GM19099 (cell line): Measurements from ENCODE around the gene EIF2AK2.

ENCODE experiments used
- POLR2A ChIP-seq: IDR thresholded peaks from 3 replicates; pipeline ENCODE4 v1.6.1; 2011; ENCODE audit warnings: low read depth; ENCODE audit not compliant: insufficient read length; ENCODE audit errors: extremely low read depth

EIF2AK2 gene

DNA sequence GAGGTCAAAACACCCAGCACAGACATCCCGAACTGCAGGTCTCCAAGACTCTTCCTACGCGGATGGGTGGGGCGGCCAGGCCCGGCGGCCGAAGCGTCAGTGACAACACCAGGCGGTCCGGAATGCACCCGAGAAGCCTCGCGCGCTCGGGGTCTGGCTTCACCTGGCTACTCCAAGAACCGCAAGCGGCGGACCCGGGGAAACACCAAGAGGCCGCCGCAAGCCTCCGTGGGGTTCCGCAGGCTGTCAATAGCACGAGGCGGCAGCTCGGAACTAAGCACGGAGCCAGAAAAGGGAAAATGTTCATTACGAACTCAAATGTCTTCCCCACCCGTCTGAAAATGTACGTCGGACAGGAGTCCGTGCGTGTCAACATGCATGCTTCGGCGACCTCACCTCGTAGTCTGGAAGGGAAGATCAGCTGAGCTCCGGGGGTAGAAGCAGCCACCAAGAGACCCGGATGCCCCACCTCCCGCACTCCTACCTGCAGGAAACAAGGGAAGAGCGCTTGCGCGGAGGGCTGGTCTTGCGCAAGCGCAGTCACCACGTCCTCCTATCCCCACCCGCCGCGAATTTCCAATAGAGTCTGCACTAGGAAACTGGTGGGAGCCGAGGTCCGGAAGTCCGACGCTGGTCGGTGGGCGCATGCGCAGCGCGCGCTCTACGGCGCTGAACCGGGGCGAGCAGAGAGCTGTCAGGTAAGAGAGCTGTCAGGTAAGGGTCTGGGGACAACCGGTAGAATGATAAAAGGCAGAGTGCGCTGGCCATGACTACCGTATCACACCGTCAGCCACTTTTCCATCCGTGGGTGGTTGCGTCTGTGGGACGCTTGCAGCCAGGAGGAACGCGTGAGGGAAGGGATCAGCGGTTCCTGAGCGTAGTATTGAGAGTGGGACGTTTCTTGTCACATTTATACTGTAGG is 72.6 kb downstream of the EIF2AK2 start, which contains the start of the genes GPATCH11 and HEATR5B:
GPATCH11 (plus strand) TSS at position 646 of the 922 bp plus-strand sequence. CDS start 3,864 bp downstream, outside the sequence.
HEATR5B (minus strand) TSS at position 500 of the 922 bp plus-strand sequence. CDS start 958 bp downstream, outside the sequence.
- TF ChIP-seq POLR2A = peak; percentile 64

DNA sequence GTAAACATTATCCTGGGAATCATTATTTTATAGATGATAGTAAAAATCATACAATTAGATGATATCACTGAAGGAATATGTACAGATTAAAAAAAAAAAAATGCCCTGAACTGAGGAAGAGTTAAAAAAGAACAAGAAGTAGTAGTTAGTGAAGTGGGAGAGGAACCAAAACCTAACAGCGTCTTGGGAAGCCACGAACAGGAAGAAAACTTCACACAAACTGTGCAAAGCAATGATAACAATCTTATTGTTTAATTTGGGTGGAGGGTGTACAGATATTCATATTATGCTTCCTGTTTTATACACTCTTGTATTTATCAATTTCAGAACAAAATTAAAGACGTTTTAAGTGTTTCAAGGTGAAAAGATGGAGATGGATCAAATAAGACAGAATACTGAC is 76.1 kb downstream of the EIF2AK2 start:
- TF ChIP-seq POLR2A = no peak

DNA sequence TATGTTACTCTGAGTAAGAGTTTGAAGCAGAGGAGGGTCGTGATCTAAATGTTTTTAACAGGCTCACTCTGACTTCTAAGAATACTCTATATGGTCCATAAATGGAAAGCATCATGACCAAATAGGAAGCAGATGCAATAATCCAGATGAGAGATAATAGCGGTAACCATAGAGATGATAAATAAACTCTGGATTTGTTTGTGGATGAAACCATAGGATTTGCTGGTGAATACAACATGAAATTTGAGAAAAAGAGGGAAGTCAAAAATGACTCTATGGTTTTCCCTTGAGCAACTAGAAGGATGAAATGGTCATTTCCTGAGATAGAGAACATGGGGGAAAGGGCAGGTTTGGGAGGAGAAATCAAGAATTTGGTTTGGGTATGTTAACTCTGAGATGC is 76.5 kb downstream of the EIF2AK2 start:
- TF ChIP-seq POLR2A = no peak

DNA sequence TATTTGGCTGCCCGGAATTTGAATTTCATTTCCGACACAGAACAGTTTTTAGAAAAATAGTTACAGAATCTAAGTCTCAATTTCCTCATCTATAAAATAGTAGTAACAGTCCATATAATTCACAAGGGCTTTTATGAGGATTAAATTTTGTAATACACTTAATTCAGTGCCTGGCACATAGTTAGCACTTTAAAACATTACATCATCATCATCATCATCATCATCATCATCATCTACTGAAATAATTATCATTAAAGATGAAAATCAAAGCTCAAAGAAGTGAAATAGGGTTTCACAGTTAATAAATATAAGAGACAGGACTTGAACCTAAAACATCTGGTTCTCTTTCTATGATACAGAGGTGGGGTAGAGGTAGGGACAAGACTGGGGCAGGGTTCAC is 85.8 kb downstream of the EIF2AK2 start:
- TF ChIP-seq POLR2A = no peak

DNA sequence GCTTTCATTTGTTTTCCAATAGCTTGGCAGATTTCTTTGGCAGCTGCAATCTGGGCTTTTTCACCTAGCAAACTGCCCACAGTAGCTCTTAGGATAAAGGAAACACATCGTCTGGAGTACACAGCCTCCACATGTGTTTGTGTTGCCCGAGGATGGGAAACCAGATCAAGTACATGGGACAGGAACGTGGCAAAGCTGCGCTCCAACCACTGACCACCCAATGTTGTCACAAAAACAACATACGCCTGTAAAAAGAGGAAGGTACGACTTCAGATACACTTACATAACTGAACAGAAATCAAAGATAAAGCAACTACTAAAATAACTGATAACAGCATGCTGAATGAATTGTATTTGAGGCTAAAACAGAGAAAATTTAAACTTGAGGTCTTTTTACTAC is 88.1 kb downstream of the EIF2AK2 start:
- no peak for TF ChIP-seq POLR2A

DNA sequence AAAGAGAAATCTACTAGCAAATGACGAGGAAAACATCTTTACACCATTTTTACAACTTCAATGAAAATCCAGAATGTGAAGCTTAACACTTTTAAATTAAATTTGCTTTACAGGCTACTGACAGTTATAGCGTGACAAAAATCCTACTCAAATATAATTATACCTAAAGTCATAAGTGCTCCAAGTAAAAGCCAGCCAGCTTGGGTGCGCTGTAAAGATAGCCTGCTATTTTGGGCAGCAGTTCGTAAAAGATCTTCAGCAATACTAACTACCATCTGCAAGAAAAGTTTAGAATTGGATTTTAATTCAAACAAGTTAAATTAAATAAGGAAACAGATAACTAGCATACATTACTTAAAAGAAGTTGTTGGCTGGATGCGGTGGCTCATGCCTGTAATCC is 95.0 kb downstream of the EIF2AK2 start:
- no peak for TF ChIP-seq POLR2A

DNA sequence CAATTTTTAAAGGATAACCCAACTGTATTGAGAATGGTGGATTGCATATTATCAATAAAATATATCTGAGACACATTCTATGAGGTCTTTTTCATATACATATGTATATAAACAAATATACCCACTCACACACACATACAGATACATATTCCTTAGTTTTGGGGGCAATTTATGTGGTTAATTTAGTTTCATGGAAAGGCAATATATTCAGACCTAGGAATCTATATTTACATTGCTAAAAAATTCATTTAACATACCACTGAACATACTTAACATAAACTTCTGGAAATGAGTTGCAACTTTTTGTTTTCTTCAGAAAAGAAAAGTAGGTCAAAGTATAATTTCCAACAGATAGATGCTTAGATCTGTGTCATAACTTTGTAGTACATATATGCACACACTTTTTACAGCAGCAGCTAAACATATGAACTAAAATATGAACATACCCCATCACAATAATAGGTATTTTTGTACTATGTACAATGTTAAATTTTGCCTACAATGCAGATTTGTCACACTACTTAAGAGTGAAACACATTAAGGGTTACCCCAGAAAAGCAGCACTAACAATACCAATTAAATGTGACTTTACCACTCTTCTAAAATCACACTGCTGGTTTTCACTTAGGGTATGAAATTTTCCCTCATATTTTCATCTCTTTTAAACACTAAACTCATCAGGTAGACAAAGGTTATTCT is 95.6 kb downstream of the EIF2AK2 start:
- no peak for TF ChIP-seq POLR2A

DNA sequence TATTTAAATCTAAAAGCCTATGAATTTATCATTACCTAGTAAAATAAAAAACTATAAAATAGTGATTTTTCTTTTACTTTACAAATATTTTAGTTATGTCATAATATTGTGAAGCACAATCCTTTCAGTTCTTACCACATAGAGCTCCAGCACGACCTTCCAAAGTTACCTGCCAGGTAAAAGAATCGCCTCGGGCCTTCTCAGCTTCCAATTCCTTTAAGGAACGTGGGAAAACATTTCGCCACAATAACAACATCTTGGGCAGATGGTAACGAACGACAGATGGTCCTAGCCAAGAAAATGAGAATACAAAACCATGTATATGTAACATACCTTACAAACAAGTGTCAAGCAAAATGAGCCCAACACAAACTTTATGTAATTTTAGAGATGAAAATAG is 96.3 kb downstream of the EIF2AK2 start:
- TF ChIP-seq POLR2A = no peak

DNA sequence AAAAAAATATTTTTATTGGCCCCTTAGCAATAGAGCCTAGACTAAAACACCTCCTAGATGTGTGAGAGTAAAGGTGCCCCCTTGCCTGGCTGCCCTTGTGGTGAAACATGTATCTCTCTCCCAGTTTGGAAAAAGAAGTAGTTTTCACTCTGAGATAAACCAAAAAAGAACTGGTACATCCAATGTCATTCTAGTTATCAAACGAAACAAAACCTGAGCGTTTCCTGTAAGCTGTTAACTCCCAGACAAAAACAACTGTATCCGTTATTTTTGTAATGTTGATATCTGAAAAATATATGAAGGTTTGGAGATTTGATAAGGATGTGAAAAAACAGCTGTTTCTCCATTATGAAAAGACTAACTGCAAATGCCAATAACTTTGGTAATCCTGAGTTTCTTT is 96.9 kb downstream of the EIF2AK2 start:
- no peak for TF ChIP-seq POLR2A

DNA sequence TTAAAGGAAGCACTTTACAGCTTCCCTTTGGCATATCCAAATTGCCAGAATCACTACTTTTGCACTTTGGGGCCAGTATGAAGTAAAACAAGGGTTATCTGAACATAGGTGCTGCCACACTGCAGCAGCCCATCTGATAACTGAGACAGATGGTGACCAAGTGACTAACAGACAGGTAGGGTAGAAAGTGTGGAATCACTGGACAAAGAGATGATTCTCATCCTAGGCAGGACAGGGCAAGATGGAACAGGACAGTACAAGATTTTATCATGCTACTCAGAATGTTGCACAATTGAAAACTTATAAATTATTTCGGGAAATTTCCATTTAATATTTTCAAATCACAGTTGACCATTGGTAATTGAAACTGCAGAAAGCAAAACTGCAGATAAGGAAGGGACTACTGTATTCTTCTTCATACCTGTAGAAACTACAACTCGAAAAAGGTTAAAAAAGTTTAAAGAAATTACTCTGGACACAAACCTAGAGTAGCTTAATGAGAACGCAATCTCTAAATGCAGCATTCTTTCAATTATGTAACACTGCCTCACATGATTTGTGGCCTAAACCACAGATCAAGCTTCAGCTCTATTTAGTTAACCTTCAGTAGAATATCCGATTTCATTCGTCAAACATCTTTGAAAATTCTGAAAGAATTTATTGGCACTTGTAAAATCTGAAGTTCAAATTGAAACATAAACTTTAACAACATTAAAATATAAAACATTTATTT is 104.0 kb downstream of the EIF2AK2 start:
- TF ChIP-seq POLR2A = no peak
